A673 (cell line): ENCODE measurements around the gene MUL1. TPM values are rescaled to one million over a fixed set of nuclear protein-coding genes. Genes with fewer than 3 reads are reported as not detected.

ENCODE experiments used
- BruUV-seq: library from RNA; stranded (reverse); fragments of 400-500 nt; replicated peaks from 2 replicates; lab custom pipeline; 2021; lab: Mats Ljungman, UMichigan
- CTCF ChIA-PET: fragments of 300-600 bp; sonication (Branson Sonifier 250); formaldehyde crosslinking; loops from one replicate; lab custom pipeline; 2022; ENCODE audit warnings: antibody characterized with exemption; lab: Charles Lee
- POLR2A ChIA-PET: fragments of 300-600 bp; sonication (Branson Sonifier 250); formaldehyde crosslinking; loops from one replicate; lab custom pipeline; 2022; ENCODE audit warnings: antibody characterized with exemption; ENCODE audit not compliant: low non-redundant PET; lab: Charles Lee
- DNase-seq: peaks from one replicate; pipeline ENCODE4 v3.0.0-alpha.2; 2015; ENCODE audit warnings: low spot score
- H3K27ac ChIP-seq: fragments of 200-600 bp; sonication (generic); 2 replicates; pipeline ENCODE4 v1.5.1; 2016; ENCODE audit warnings: mixed run types, low read depth, mild to moderate bottlenecking, mixed read lengths, antibody characterized with exemption, low read length; ENCODE audit not compliant: poor library complexity, severe bottlenecking
- H3K27me3 ChIP-seq: fragments of 200-600 bp; sonication (generic); replicated peaks from 2 replicates; pipeline ENCODE4 v1.6.1; 2017; ENCODE audit warnings: mixed run types, low read depth, mild to moderate bottlenecking, mixed read lengths, antibody characterized with exemption, low read length; ENCODE audit not compliant: insufficient read depth, poor library complexity
- H3K36me3 ChIP-seq: fragments of 200-600 bp; sonication (generic); 2 replicates; pipeline ENCODE4 v1.6.1; 2016; ENCODE audit warnings: mixed run types, mild to moderate bottlenecking, mixed read lengths, antibody characterized with exemption, low read length; ENCODE audit not compliant: insufficient read depth, poor library complexity, severe bottlenecking
- H3K4me1 ChIP-seq: fragments of 200-600 bp; sonication (generic); 2 replicates; pipeline ENCODE4 v1.6.1; 2017; ENCODE audit warnings: mixed run types, mild to moderate bottlenecking, mixed read lengths, antibody characterized with exemption, low read length; ENCODE audit not compliant: insufficient read depth, poor library complexity, severe bottlenecking
- H3K4me3 ChIP-seq: fragments of 200-600 bp; sonication (generic); 2 replicates; pipeline ENCODE4 v1.5.1; 2016; ENCODE audit warnings: low read depth, mixed run types, mild to moderate bottlenecking, mixed read lengths, low read length; ENCODE audit not compliant: poor library complexity, severe bottlenecking
- H3K9me3 ChIP-seq: fragments of 200-600 bp; sonication (generic); 2 replicates; pipeline ENCODE4 v1.6.1; 2016; ENCODE audit warnings: mixed run types, low read depth, mild to moderate bottlenecking, mixed read lengths, antibody characterized with exemption, low read length; ENCODE audit not compliant: poor library complexity, severe bottlenecking
- CTCF ChIP-seq: fragments of 300-800, 200-600 bp; sonication (generic); conservative IDR thresholded peaks from 2 replicates; pipeline ENCODE4 v1.5.1; 2017; ENCODE audit warnings: low read depth, mild to moderate bottlenecking, antibody characterized with exemption, low read length, moderate library complexity, mixed read lengths
- EZH2 ChIP-seq: fragments of 200-600 bp; sonication (generic); IDR thresholded peaks from 2 replicates; pipeline ENCODE4 v1.6.1; 2017; ENCODE audit warnings: borderline replicate concordance, low read depth, mild to moderate bottlenecking, mixed read lengths, antibody characterized with exemption, low read length; ENCODE audit not compliant: poor library complexity, severe bottlenecking
- intact Hi-C: fragments of 100-400 bp; cut with micrococcal nuclease; formaldehyde crosslinking; loops from one replicate; pipeline ENCODE4 v1.10.0; 2022; ENCODE audit not compliant: unreplicated experiment
- total RNA-seq: library from RNA; stranded (reverse); gene quantifications from 2 replicates; pipeline ENCODE4 v1.2.3, GENCODE V29; 2021

Gene MUL1
- total RNA-seq, 1 experiment from 2014 or later: 21.6 TPM

DNA sequence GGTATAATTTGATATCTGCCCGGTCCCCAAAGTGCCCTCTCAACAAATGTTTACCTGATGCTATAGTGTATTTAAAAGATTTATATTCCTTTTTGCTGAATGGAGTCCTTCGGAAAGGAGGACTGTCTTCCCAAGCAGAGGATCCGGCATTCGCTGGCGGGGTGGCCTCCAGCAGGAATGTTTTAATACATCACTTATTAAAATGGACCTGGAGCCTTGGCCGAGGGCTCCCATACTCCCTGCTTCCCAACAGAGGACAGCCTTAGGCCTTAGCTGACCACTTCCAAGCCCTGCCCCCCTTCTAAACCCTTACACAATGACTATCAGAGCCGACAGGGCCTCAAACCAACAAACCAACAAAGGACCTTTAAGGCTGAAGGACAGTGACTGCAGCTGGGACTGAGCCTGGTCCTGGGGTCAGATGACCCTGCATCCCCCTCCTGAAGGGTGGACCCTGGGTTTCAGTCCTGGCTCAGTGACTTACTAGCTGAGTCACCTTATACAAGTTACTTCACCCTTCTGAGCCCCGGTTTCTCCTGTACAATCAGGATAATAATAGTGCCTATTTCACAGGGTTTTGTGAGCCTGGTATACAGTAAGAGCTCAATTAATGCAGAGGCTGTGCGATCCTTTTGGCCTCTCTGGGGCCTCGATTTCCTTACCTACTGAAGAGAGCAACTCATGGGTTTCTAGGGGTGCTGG, 27.6 kb downstream of the MUL1 start:
- Histone ChIP-seq H3K9me3 (no peaks in the 10 kb centered on the region), H3K27ac (no peak overlapping the region), H3K4me3 (no peak overlapping the region), H3K36me3 (no peaks in the 10 kb centered on the region), H3K4me1 (peaks cover 10% of the 10 kb centered on the region), H3K27me3 (peaks cover 98% of the 10 kb centered on the region)
- DNase-seq: no peak
- ChIA-PET CTCF (no interaction called here), POLR2A (no interaction called here)
- no TSS peak for BruUV-seq
- TF ChIP-seq CTCF: no peak
- no peak for TF ChIP-seq EZH2
- intact Hi-C loops: no loop called here

- intact Hi-C loops: no loop called here
- Histone ChIP-seq H3K36me3 (no peaks in the 10 kb centered on the region), H3K9me3 (no peaks in the 10 kb centered on the region), H3K4me1 (peaks cover 7% of the 10 kb centered on the region), H3K27ac (no peak overlapping the region), H3K4me3 (no peak overlapping the region), H3K27me3 (peaks cover 97% of the 10 kb centered on the region)
- CTCF ChIA-PET: no interaction called here
- POLR2A ChIA-PET: no interaction called here
- DNase-seq: no peak
- TF ChIP-seq CTCF: no peak
- no peak for TF ChIP-seq EZH2
- no TSS peak for BruUV-seq
Observed at GRCh38 chr1:20479840-20480239, 28.1 kb downstream of the MUL1 start.

GRCh38 chr1:20478057-20478635, 29.8 kb downstream of the MUL1 start:
- CTCF ChIA-PET: no interaction called here
- POLR2A ChIA-PET: no interaction called here
- no peak overlapping the region for H3K4me3 ChIP-seq
- intact Hi-C loops: no loop called here
- no peaks in the 10 kb centered on the region for H3K4me1 ChIP-seq
- H3K9me3 ChIP-seq: no peaks in the 10 kb centered on the region
- DNase-seq: no peak
- TF ChIP-seq EZH2 (no peak), CTCF (no peak)
- H3K27ac ChIP-seq: no peak overlapping the region
- no TSS peak for BruUV-seq
- peaks cover 91% of the 10 kb centered on the region for H3K27me3 ChIP-seq
- no peaks in the 10 kb centered on the region for H3K36me3 ChIP-seq
